ENCODE results near the gene PTPRE. TPM values are rescaled to one million over a fixed set of nuclear protein-coding genes. Genes with fewer than 3 reads are reported as not detected.
A peak's percentile ranks its signal among the peaks of the same experiment; 100 is the strongest.

The PTPRE gene
- total RNA-seq (2014; rRNA removed; shearing (Covaris generic); ENCODE audit: low replicate concordance), result 2.8 and 16.7 TPM in 2 replicates

GRCh38 chr10:127906548-127907377, at the start of gene PTPRE:
PTPRE (plus strand) TSS chr10:127907103; CDS start chr10:128040882, 133,779 bp downstream.
- peak; percentile 68 for DNase-seq (ENCODE audit: low read depth)
- in situ Hi-C loops (cut with HindIII; ENCODE audit: low pct_unique_long_range_greater_than_20kb, low sequenced_read_pairs), result no loop called here

DNA sequence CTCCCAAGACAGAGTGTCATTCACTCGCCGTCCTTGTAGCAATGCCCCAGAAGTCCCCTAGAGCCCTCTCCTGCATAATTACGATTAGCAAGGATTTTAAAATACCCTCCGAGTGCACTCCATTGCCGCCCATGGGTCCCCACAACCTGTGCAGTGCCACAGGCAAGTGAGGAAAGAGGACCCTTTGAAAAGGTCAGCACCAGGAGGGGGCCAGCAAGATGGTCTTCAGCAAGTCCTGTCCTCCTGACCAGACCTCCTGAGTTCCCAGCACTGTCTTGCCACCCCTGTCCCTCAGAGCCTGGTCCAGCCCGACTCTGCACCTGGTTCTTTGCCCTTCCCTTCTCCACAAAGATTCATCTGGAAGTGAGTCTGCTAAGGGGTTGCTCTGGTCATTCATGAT, 46.3 kb upstream of the PTPRE start:
- in situ Hi-C loops (cut with HindIII; ENCODE audit: low pct_unique_long_range_greater_than_20kb, low sequenced_read_pairs), result no loop called here
- DNase-seq (ENCODE audit: low read depth), result no peak

GRCh38 chr10:127863231-127863825, 43.6 kb upstream of the PTPRE start:
- in situ Hi-C loops (cut with HindIII; ENCODE audit: low pct_unique_long_range_greater_than_20kb, low sequenced_read_pairs), result no loop called here
- peak; percentile 18 for DNase-seq (ENCODE audit: low read depth)

DNA sequence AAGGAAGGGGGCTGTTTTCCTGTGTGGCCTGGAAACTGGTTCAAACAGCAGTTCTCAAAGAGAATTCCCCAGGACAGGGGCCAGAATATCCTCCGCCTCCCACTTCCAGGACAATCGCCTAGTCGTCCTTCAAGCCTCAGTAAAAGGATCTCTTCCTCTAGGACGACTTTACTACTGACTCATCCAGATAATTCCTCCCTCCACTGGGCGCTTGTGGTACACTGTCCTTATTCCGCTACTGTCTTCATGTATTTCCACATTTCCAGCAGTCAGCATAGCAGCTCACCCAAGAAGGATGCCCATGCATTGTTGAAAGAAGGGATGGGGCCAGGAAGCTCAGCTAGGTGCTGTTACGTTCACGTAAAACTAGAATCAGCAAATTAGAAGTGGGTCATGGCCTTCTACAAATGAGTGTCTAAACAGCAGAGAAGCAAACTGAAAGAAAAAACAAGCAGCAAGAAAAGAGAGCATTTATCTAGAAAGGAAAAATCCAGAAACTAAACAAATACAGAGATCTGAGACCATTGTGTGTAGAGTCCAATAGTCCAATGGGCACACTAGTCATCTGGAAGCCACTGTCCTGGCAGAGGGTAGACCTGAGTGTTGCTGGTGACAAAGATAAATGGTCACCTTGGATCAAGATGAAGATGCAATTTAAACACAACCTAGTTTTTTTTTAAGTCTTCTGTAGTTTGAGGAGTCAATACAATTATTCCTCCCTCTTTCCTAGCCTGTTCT, 40.5 kb upstream of the PTPRE start:
- no peak for DNase-seq (ENCODE audit: low read depth)
- in situ Hi-C loops (cut with HindIII; ENCODE audit: low pct_unique_long_range_greater_than_20kb, low sequenced_read_pairs), result no loop called here

DNA sequence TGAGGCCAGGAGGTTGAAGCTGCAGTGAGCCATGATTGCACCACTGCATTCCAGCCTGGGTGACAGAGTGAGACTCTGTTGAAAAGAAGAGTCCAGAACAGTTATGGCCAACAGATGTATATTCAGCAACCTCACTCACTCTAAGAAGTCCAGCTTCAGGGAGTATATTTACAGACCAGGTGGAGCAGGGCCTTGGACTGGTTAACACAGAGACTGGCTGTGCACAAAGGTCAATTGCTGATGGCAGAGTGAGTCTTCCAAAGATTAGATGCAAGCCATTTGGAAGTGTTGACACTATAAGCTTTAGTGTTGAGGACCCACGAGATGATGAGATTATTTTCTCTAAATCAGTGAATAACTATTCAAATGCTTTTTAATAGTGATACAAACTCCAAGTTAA, 39.1 kb upstream of the PTPRE start:
- in situ Hi-C loops (cut with HindIII; ENCODE audit: low pct_unique_long_range_greater_than_20kb, low sequenced_read_pairs), result no loop called here
- no peak for DNase-seq (ENCODE audit: low read depth)

DNA sequence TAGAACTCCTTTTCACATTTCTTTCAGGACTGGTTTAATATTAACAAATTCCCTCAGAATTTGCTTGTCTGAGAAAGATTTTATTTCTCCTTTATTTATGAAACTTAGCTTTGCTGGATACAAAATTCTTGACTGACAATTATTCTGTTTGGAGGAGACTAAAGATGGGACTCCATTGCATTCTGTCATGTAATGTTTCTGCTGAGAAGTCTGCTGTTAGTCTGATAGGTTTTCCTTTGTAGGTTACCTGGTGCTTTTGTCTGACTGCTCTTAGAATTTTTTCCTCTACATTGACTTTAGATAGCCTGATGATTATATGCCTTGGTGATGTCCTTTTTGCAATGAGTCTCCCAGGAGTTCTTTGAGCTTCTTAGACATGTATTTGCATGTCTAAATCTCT, 37.6 kb upstream of the PTPRE start:
- DNase-seq (ENCODE audit: low read depth), result no peak
- in situ Hi-C loops (cut with HindIII; ENCODE audit: low pct_unique_long_range_greater_than_20kb, low sequenced_read_pairs), result no loop called here

- no peak for DNase-seq (ENCODE audit: low read depth)
- in situ Hi-C loops (cut with HindIII; ENCODE audit: low pct_unique_long_range_greater_than_20kb, low sequenced_read_pairs), result no loop called here
Measured at GRCh38 chr10:127871631-127872010, 35.3 kb upstream of the PTPRE start.

GRCh38 chr10:127872011-127872761, 34.7 kb upstream of the PTPRE start:
- in situ Hi-C loops (cut with HindIII; ENCODE audit: low pct_unique_long_range_greater_than_20kb, low sequenced_read_pairs), result no loop called here
- DNase-seq (ENCODE audit: low read depth), result no peak

- in situ Hi-C loops (cut with HindIII; ENCODE audit: low pct_unique_long_range_greater_than_20kb, low sequenced_read_pairs), result no loop called here
- no peak for DNase-seq (ENCODE audit: low read depth)
Measured at GRCh38 chr10:127872871-127873600, 33.9 kb upstream of the PTPRE start.

GRCh38 chr10:127873901-127874470, 32.9 kb upstream of the PTPRE start:
- in situ Hi-C loops (cut with HindIII; ENCODE audit: low pct_unique_long_range_greater_than_20kb, low sequenced_read_pairs), result no loop called here
- no peak for DNase-seq (ENCODE audit: low read depth)

DNA sequence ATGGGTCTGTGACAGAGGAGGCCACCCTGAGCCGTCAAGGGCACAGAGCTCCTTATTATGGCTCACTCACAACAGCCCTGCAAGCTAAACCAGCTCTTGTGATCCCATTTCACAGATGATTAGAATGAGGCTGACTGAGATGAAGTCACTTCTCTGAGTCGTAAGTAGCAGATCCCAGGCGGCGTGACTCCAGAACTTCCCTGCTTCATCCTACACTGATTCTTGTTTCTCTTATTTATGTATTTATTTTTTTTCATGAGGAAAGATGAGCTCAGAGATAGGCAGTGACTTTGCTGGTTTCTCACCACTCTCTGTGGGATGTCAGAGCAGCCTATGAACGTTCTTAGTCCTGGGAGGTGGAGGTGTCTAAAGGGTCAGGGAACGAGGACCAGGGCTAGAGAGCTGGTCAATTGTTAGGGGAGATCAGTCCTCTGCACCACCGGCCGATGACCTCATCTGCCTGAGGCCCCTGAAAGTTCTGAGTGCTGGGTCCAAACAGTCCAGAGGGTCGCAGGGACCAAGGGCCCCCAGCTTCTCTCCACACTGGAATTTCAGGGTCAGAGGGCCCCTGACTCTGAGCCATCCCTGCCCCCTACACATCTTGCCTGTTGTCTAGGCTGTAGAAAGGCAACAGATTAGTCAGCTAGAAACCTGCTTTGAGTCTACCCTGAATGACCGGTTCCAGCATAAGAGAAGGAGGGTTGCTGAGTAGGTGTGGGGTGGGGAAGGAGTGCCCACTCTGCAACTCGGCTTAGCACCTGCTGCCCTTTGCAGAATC, 32.0 kb upstream of the PTPRE start:
- no peak for DNase-seq (ENCODE audit: low read depth)
- in situ Hi-C loops (cut with HindIII; ENCODE audit: low pct_unique_long_range_greater_than_20kb, low sequenced_read_pairs), result no loop called here

DNA sequence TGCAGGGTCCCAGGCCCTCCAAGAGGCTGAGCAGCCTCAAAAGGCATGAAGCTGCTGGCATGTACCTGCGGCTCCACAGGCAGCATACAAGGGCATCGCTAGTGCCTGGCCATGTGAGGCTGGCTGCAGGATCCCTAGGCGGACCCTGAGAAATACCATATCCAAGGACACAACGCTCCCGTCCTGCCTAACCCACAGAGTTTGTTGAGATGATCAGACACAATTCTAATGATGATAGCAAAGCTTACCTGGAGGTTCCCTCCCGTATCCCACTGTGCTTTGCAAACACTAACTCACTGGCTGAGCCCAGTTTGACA, 31.5 kb upstream of the PTPRE start:
- in situ Hi-C loops (cut with HindIII; ENCODE audit: low pct_unique_long_range_greater_than_20kb, low sequenced_read_pairs), result no loop called here

DNA sequence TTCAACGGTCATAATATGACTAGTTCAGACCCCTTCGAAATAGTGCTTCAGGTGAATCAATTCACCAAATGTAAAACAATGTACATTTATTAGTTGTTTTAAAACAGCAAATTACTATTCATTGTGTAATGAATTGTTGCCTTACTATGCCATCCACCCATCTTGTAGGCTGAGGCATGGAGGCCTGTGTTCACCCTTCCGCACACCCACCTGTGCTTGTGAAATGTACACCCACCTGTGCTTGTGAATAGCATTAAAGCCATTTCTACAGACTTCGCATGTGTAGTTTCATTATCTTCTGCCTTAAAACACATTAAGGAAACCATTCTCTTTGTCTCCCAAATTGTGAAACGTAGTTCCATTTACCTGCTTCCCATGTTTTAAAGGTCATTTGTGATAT, 31.0 kb upstream of the PTPRE start:
- in situ Hi-C loops (cut with HindIII; ENCODE audit: low pct_unique_long_range_greater_than_20kb, low sequenced_read_pairs), result no loop called here
- DNase-seq (ENCODE audit: low read depth), result no peak

More for the DNA sequence above, 31.5 kb upstream of the PTPRE start:
- no peak for DNase-seq (ENCODE audit: low read depth)

- in situ Hi-C loops (cut with HindIII; ENCODE audit: low pct_unique_long_range_greater_than_20kb, low sequenced_read_pairs), result no loop called here
- DNase-seq (ENCODE audit: low read depth), result no peak
Measured at GRCh38 chr10:127877116-127877515, 29.8 kb upstream of the PTPRE start.

- no peak for DNase-seq (ENCODE audit: low read depth)
- in situ Hi-C loops (cut with HindIII; ENCODE audit: low pct_unique_long_range_greater_than_20kb, low sequenced_read_pairs), result no loop called here
Measured at GRCh38 chr10:127877699-127878098, 29.2 kb upstream of the PTPRE start.

DNA sequence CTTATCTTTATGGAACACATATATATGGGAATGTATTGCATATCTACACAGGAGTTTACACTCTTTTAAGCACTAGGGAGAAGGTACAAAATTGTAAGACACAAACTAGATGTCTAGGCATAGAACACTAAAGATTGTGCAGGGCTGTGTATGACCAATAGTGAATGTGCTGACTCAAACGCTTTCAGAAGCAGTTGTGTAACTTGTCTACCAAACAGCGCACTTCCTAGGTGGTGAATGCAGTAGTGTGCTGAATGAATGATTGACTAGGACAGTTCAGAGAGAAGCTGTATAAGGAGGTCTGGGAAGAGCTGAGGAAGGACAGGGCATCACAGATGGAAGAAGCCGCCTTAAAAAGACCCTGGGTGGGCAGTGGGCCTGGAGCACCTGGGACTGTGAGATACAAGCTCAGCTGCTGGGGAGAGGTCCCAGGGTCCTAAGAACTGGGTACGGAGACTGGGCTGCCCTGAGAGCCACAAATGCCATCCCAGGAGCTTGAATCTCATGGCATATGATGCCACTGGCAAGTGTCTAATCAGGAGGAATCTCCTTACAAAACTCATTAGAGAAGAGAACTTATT, 28.3 kb upstream of the PTPRE start:
- DNase-seq (ENCODE audit: low read depth), result no peak
- in situ Hi-C loops (cut with HindIII; ENCODE audit: low pct_unique_long_range_greater_than_20kb, low sequenced_read_pairs), result no loop called here

DNA sequence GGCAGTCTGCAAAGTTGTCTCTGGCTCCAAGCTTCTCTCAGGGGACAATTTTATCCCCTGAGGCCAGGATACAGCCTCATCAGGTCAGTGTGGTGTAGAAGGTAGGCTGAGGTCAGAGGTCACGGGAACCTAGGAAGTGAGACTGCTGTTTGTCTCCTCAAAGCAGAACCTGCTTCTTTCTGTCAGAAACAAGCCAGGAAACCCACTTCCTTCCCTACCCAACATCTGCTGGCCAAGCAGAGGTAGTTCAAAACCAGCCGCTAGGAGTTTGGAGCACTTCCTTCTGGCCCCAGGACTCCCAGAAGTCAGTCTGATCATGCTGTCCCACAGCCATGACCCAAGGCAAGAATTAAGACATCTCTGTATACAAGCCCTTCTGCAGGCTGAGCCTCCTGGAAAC, 26.3 kb upstream of the PTPRE start:
- no peak for DNase-seq (ENCODE audit: low read depth)
- in situ Hi-C loops (cut with HindIII; ENCODE audit: low pct_unique_long_range_greater_than_20kb, low sequenced_read_pairs), result no loop called here
